HG03103 (cell line): Measurements from ENCODE around the gene PDC.

Experiments
- ATAC-seq: cut with Tn5 transposase; IDR thresholded peaks from one replicate; pipeline ENCODE4 v1.9.1; 2021; ENCODE audit warnings: low read depth; ENCODE audit not compliant: unreplicated experiment

Gene PDC

DNA sequence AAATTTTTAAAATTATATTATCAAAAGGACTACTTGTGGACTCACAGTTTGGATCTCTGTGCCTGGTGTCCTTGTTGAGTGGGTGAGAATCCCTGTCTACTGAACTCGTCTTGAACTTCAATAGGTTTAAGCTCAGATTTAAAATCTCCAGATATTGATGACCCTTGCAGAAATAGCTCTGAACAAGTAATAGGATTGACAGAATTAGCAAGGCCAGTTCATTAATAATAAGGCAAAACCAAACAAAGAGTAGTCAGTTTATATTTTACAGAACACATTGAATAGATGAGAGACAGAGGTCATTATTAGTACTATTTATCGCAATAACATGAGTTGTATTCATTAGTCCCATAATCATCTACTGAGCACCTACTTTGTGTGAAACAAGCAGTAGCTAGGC lies at the start of gene PDC:
TSS of gene PDC (minus strand) at position 101 of the 400 bp plus-strand sequence. CDS start 11,655 bp downstream, outside the sequence.
- ATAC-seq: no peak

DNA sequence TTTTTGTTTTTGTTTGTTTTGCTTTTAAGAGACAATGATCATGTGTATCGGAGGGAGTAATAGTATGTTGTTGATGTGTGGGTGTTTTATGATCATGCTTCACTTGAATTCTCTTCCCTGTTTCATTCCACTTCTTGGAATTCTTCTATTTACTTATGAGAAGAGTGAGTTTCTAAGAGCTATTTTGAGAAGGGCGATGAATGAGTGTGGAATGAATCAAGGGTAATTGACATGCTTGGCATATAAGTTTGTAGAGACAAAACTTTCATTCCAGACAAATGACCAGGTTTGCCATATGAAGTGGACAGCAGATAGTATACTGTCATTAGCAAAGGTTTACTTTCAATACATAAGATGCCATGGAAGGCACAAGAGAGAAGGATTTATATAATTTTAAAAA lies 42.3 kb upstream of the PDC start:
- no peak for ATAC-seq

DNA sequence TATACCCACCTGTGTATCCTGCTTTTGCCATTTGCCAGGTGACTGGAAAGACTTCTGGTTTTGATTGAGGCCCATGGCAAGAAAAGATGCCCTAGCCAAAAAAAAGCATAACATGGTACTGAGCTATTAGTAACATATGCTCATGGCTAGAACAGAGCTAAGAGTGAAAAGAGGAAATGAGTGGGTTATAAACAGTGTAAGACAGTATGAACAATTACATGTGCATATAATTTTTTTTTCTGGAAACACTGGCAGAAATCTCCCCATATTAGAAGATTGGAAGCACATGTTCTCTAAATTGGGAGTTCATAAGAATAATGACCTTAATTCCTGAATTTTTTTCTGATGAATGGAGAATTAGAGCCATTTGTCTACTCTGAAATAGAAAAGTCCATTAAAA lies 41.2 kb upstream of the PDC start:
- no peak for ATAC-seq

DNA sequence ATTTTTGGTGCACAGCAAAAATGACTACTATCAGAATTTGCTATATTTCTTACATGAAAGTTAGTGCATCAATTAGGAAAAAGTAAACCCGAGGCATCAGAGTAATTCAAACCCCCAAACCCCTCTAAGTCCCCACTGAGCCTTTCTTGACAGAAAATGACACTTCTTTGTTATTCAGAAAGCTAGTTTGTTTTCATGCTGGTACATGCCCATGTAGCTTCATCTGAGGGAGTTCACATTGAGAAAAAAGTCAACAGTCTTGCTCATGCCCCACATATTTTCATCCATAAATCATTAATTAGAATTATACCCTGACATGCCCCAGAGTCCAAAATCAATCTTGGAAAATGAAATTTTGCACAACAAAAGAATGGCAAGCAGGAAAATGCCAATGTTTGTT lies 39.9 kb upstream of the PDC start:
- ATAC-seq: no peak

DNA sequence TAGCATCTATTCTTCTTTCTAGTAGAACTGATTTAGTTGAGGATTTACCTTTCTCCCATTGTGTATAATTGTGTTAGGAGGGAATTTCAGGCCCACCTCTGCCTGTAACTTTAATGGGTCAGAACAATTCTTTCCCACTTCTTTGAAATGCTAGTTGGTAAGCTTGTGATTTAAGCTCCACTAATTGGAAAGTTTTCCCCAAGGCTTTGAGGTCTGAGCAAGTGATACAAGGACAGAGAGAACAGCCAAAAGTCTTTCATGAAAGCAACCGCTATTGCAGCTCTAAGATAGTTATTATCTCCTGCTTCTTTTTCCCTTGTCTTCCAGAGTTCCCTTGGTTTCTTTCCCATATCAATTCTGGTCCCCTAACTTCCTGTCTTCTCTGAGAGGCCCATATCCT lies 38.7 kb upstream of the PDC start:
- no peak for ATAC-seq

DNA sequence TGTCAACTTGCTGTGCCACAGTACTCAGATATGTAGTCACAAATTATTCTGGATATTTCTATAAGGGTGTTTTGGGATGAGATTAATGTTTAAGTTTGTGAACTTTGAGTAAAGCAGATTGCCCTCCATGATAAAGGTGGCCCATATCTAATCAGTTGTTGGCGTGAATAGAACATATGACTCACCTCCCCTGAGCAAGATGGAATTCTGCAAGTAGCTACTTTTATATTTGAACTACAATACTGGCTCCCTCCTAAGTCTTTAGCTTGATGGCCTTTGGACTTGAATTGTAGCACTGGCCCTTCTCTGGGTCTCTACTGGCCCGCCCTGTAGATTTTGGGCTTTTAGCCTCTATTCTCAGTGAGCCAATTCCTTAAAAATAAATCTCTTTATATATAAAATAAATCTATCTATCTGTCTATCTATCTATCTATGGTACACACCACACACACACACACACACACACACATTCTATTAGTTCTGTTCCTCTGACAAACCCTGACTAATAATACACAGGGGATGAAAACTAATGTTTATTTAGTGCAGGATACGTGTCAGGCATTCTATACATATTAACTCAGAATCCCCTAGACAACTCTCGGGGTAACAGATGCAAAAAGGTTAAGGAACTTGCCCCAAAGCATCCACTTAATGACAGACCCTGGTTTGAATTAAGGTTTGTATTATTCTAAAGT lies 37.9 kb upstream of the PDC start:
- no peak for ATAC-seq

DNA sequence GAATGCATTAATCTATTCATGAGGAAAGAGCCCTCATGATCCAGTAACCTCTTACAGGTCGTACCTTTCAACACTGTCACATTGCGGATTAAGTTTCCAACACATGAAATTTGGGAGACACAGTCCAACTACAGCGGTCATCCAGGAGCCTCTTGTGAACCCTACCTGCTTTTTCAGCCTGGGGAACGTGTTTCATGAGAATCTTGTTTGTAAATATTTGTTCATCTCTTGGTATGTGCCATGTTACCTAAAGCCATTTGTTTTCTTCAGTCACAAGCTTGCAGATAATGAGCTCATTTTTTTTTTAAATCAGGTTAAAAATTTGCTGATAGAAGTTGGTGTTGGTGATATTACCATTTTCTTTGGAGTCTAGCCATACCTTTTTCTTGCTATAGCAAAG lies 37.2 kb upstream of the PDC start:
- ATAC-seq: no peak

DNA sequence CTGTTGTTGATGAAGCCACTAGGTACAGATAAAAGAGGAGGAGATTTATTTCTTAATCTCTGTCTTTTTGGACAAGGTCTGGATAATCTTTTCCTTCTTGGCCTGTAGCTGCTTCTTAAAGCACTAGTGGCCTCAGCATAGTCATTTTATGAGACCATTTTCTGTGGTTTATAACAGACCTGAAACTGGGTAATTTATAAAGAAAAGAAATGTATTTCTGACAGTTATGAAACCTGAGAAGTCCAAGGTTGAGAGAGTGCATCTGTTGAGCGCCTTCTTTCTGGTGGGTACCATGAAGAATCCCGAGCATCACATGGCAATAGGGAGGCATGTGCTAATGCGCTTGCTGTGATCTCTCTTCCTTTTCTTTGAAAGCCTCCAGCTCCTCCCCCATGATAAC lies 36.7 kb upstream of the PDC start:
- no peak for ATAC-seq

DNA sequence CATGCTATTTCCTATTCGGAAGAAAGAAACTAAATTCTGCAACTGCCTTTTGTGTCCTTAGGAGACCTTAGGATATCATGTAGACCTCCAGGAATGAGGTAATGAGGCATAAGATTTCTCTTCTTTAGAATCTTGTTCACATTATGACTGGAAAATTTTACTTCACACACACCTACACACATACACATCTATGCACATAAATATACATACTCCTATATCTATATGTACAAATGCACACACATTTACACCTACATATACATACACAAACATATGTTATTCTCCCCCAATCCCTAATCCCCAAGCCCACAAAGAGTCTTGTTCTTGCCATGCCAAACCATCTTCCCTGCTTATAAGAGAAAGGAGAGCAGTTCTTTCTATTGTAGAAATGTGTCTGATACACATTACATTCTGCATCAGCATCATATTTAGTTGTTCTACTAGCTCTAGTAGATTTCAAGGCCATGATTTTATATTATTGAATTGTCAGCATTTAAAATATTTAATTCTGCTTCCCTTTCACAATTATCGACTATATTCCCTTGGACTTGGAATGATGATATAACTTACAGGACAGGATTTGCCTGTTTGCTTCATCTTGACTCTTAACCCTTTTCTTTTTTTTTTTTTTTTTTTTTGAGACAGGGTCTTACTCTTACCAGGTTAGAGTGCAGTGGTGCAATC lies 35.4 kb upstream of the PDC start:
- no peak for ATAC-seq

DNA sequence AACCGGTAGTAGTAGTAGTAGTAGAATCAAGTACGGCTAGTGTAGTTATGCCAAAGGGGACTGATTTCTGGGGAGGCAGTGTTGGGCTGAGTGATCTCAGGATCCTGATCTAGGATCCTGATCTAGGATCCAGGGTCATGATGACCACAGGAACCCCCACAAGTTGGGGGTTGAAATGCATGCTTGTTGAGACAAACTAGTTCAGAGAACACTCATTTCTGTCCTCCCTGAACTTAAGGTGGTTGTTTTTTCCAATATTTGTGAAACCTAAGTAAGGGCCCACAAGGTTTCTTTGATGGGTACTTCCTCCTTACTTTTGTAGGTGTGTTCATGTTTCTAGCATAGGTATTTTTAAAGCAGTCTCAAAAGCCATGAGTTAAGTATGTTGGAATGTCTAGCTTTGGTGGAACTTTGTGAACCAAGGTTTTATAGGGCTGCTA lies 33.9 kb upstream of the PDC start:
- no peak for ATAC-seq

DNA sequence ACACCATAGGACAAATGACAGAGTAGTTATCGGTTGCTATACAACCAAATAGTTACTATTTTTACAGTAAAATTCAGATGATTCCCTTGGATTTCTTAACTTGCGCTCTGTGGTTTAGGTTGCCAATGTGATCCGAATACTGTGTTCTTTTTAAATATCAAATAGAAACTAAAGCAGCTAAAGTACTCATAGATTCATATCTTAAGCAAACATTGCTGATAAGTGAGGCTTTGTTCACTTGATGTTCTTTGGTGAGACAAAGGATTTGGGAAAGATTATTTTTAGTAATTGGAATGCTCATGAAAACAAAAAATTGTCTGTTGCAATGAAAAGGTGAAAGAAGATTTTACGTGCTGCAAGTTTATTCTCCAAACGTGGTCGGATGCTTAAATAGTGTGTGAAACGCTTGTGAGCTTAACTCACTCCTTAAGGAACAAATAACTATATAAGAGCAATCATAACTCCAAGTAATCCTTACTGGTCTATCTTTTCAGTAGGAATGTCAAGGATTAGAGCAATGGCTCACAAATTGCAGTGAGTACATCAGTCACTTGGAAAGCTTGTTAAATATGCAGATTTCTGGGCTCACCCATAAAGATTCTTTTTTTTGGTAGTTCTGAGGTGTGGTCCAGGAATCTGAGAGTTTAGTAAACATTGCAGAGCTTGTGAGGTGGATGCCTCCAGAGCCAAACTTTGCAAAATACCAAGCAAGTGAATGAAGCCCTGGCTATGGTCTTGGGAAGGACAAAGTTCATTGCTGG lies 31.8 kb upstream of the PDC start:
- no peak for ATAC-seq

DNA sequence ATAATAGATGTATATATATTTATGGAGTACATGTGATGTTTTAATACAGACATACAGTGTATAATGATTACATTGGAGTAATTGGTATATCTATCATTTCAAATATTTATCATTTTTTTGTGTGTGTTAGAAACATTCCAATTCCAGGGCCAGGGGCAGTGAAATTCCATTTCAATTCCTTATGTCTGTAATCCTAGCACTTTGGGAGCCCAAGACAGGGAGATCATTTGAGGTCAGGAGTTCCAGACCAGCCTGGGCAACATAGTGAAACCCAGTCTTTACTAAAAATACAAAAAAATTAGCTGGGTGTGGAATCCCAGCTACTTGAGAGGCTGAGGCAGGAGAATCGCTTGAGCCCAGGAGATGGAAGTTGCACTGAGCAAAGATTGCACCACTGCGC lies 30.4 kb upstream of the PDC start:
- no peak for ATAC-seq

DNA sequence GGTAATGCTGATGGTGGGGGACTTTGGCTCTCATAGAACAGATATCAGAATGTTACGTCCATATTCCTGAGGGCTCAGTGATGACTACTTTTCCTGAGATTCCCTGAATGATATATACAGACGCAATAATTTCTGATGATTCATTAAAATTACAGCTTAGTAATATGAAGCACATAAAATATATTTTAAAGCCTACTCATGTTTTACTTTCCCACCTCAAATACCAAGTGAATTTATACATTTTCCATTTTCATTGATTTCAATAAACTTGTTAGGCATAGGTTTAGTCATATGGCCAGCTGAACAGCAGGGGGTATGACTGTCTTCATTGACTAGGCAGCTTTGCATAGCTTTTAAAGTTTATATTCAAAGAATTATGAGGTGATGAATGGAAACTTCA lies 26.2 kb upstream of the PDC start:
- no peak for ATAC-seq

DNA sequence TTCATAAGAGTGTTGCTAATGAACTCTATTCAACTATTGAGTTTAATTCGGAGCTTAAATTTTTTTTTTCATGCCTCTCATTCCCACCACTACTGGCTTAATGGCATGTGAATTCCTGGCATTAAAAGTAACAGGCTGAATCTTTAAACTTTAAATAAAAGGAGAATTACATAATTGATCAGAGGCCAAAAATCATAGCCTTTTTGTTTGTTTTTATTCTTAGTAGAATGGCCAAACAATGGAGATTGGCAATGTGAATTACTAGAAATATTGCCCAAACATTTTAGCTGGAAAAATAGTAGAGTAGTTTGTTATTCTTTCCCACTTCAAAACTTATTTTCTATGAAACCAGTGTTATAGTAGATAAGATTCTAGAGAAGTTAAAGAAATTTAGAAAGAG lies 25.1 kb upstream of the PDC start:
- ATAC-seq: no peak

DNA sequence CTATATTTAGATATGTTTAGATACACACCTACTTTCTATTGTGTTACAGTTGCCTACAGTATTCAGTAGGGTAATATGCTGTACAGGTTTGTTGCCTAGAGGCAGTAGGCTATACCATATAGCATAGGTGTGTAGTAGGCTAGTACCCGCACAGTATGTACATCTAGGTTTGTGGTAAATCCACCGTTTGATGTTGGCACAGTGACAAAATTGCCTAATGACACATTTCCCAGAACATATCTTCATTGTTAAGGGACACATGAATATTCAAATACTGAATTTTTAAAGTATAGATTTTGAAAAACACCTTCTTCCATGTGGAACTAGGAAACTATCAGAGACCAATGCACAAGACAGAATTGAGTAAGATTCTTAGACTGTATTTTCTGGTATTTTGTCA lies 22.6 kb upstream of the PDC start:
- ATAC-seq: no peak

DNA sequence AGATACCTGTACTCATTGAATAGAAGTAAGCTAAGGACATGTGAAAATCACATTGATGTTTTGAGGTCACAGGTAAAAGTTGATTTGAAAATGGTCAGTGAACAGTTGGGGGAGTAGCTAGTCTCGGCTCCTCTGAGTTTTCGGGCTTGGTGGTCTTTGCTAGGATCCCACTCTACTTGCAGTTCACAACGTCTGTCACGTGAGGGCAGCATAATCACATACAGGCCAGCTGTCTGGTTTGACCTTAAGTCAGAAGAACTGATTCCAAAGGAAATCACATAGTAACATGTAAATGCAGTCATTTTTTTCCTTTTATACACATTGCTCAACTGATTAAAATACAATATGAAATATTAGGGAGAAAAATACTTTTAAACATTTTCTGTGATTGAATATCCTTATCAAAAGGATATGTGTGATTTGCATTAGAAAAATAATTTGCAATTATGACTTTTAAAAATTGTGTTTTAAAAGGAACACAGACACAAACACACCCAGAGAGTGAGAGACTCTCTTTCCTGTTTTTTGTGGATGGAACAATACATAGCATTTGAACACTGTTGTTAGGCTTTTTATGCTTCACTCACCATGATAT lies 21.8 kb upstream of the PDC start:
- peak; percentile 86 for ATAC-seq

DNA sequence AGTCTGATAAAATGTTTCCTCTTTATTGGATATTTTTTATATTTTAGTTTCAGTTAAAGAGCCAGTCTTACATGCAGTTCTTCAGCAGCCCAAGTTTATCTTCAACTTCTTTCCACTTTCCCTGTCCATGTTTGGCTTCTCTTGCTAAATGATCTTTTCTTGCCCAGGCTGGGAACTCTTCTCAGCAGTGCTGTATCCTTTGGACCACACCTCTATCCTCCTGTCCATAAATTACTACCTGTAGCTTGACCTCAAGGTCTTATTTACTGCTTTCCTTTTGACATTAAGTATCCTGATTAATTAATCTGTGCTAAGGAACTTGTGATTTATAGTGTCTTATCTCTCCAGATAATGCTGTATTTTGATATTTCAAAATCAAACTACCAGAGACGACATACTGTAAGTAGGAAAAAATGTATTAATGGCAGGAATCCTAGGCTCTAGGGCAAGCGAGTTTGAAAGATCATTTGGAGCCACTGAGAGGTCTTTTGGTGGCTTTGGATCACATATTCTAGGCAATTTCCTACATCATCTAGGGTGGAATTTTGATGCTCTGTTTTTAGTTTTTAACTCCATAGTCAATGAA lies 20.5 kb upstream of the PDC start:
- no peak for ATAC-seq

DNA sequence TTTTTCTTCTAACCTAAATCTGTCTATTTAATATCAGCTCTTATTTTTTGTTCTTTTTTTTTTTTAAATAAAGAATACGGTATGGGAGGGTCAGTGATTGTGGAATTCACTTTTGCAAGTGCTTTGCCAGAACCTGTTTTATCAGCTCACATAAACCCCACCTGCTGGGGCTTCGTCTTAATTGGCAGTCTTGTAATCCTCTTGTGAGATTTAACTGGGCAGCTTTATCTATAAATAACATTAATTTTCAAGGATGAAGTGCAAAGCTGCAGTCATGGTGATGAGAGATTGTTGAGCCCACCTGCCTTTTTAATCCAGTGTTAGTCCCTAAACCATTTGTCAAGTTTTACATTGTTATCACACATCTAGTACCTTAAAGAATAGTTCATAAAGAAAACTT lies 18.2 kb upstream of the PDC start:
- ATAC-seq: no peak

DNA sequence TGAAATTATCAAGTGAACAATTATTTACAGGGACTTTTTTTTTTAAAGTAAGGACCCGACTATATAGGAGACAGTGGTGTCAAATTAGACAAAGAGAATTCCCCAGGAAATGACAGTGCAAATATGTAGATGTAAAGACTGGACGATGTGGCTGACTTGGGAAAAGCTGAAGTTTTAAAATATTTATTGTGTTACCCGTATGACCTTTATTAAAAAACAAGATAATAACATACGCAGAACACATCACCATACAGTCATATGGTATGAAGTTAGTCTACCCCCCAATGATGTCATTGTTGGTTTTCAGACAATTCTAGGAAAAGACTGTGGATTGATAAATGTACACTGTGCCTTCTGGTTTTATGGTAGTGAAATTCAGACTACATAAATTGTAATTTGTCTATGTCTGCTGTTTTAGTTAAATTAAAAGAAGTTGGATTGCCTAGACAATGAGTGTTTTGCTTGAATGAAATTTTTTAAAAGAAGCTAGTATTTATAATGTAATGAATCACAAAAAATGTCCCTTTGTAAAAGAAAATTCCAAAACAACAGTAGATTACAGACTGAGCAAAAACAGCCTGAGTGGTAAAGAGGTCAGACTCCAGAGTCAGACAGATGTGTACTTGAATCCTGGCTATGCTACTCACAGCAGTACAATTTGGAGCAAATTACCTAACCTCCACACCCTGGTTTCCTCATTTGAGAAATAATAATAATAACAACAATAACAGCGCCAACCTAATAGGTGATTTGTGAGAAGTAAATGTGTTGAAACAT lies 15.5 kb upstream of the PDC start:
- no peak for ATAC-seq

DNA sequence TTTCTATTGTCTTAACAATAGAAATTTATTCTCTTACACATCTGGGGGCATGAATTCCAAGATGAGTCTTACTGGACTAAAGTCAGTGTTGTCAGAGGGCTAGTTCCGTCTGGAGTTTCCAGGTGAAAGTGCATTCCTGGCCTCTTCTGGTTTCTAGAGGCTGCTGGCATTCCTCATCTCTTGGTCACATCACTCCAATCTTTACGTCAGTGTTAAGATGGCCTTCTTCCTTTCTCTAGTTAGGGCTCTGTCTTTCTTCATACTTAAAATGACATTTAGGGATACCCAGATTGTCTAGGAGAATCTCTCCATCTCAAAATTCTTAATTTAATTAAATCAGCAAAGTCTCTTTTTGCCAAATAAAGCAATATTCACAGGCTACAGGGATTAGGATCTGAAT lies 13.3 kb upstream of the PDC start:
- ATAC-seq: no peak
